OCI-LY1 (cell line): ENCODE measurements around the gene QRICH1.

Source experiments
- H2AFZ ChIP-seq: fragments of 200-600 bp; sonication (generic), shearing (Covaris generic); 2 replicates; pipeline ENCODE4 v1.6.0; 2014; ENCODE audit warnings: antibody characterized with exemption, mild to moderate bottlenecking, low read length
- H3F3A ChIP-seq: fragments of 200-600 bp; sonication (generic), shearing (Covaris generic); 2 replicates; pipeline ENCODE4 v1.6.0; 2014; ENCODE audit warnings: mild to moderate bottlenecking, antibody characterized with exemption, low read length, moderate library complexity; ENCODE audit not compliant: insufficient read depth
- H3K27ac ChIP-seq: fragments of 200-600 bp; sonication (generic); 2 replicates; pipeline ENCODE4 v1.5.1; 2014; ENCODE audit warnings: low read length, mixed run types, mild to moderate bottlenecking, low read depth; ENCODE audit not compliant: poor library complexity, severe bottlenecking
- H3K27me3 ChIP-seq: fragments of 200-600 bp; sonication (generic); 2 replicates; pipeline ENCODE4 v1.6.0; 2014; ENCODE audit warnings: antibody characterized with exemption, mild to moderate bottlenecking, low read length, moderate library complexity; ENCODE audit not compliant: insufficient read depth
- H3K36me3 ChIP-seq: fragments of 200-600 bp; sonication (generic); 2 replicates; pipeline ENCODE4 v1.6.1; 2014; ENCODE audit warnings: mild to moderate bottlenecking, antibody characterized with exemption, low read length, moderate library complexity, mixed read lengths; ENCODE audit not compliant: insufficient read depth
- H3K4me1 ChIP-seq: fragments of 200-600 bp; sonication (generic); 2 replicates; pipeline ENCODE4 v1.5.1; 2014; ENCODE audit warnings: mild to moderate bottlenecking, low read length, moderate library complexity; ENCODE audit not compliant: insufficient read depth, severe bottlenecking
- H3K4me2 ChIP-seq: fragments of 200-600 bp; sonication (generic), shearing (Covaris generic); 2 replicates; pipeline ENCODE4 v1.6.1; 2014; ENCODE audit warnings: low read length
- H3K4me3 ChIP-seq: fragments of 200-600 bp; sonication (generic); 2 replicates; pipeline ENCODE4 v1.5.1; 2014; ENCODE audit warnings: low read length, low read depth, mild to moderate bottlenecking, mixed read lengths; ENCODE audit not compliant: poor library complexity, severe bottlenecking
- H3K79me2 ChIP-seq: fragments of 200-600 bp; shearing (Covaris generic); 2 replicates; pipeline ENCODE4 v1.6.1; 2016; ENCODE audit warnings: mixed run types, low read length, mixed read lengths; ENCODE audit not compliant: insufficient read depth
- H3K9ac ChIP-seq: fragments of 200-600 bp; sonication (generic), shearing (Covaris generic); 2 replicates; pipeline ENCODE4 v1.6.1; 2014; ENCODE audit warnings: mild to moderate bottlenecking, low read length, mixed read lengths
- H3K9me2 ChIP-seq: fragments of 200-600 bp; sonication (generic), shearing (Covaris generic); 2 replicates; pipeline ENCODE4 v1.6.1; 2014; ENCODE audit warnings: low read depth, mild to moderate bottlenecking, low read length, mixed read lengths
- H3K9me3 ChIP-seq: fragments of 200-600 bp; shearing (Covaris generic); 2 replicates; pipeline ENCODE4 v1.6.1; 2014; ENCODE audit warnings: low read length, mixed read lengths
- H4K20me1 ChIP-seq: fragments of 200-600 bp; sonication (generic), shearing (Covaris generic); 2 replicates; pipeline ENCODE4 v1.6.0; 2016; ENCODE audit warnings: mild to moderate bottlenecking, low read length; ENCODE audit not compliant: insufficient read depth
- EZH2 ChIP-seq: fragments of 200-600 bp; sonication (generic), shearing (Covaris generic); IDR thresholded peaks from 2 replicates; pipeline ENCODE4 v1.8.0; 2017; ENCODE audit warnings: borderline replicate concordance, mixed run types, mild to moderate bottlenecking, antibody characterized with exemption, low read length, moderate library complexity, mixed read lengths
- TF ChIP-seq, protein P1 (sequence below): fragments of 200-600 bp; sonication (generic), shearing (Covaris generic); IDR thresholded peaks from 2 replicates; pipeline ENCODE4 v1.5.1; 2017; ENCODE audit warnings: mild to moderate bottlenecking, antibody characterized with exemption, low read length, moderate library complexity, mixed read lengths

The QRICH1 gene

DNA sequence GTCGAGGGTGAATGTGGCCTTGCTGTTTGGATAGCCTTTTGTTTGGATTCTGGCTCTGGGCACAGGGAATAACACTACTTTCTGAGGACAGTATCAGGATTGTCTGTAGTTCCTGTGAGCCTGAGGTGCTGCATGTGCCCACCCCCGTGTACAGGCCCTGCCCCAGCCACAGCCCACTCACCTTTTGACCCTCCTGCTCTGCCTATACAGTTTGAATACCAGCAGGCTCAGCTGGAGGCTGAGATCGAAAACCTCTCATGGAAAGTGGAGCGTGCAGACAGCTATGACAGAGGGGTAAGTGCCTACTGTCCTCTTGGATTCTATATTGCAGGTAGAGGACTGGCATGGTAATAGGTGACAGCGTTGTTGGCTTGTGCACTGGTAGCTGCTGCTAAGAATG is 111.2 kb downstream of the QRICH1 start:
- H3K9me2 ChIP-seq, result no peaks in the 10 kb centered on the region
- H3F3A ChIP-seq, result no peaks in the 10 kb centered on the region
- H3K9ac ChIP-seq, result no peak overlapping the region
- no peak overlapping the region for H3K27ac ChIP-seq
- no peaks in the 10 kb centered on the region for H4K20me1 ChIP-seq
- H3K4me2 ChIP-seq, result no peak overlapping the region
- H3K4me3 ChIP-seq, result no peak overlapping the region
- H3K79me2 ChIP-seq, result no peaks in the 10 kb centered on the region
- no peaks in the 10 kb centered on the region for H3K9me3 ChIP-seq
- H3K36me3 ChIP-seq, result peaks cover 79% of the 10 kb centered on the region
- TF ChIP-seq, protein P1, sequence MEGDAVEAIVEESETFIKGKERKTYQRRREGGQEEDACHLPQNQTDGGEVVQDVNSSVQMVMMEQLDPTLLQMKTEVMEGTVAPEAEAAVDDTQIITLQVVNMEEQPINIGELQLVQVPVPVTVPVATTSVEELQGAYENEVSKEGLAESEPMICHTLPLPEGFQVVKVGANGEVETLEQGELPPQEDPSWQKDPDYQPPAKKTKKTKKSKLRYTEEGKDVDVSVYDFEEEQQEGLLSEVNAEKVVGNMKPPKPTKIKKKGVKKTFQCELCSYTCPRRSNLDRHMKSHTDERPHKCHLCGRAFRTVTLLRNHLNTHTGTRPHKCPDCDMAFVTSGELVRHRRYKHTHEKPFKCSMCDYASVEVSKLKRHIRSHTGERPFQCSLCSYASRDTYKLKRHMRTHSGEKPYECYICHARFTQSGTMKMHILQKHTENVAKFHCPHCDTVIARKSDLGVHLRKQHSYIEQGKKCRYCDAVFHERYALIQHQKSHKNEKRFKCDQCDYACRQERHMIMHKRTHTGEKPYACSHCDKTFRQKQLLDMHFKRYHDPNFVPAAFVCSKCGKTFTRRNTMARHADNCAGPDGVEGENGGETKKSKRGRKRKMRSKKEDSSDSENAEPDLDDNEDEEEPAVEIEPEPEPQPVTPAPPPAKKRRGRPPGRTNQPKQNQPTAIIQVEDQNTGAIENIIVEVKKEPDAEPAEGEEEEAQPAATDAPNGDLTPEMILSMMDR, result no peak
- no peak for TF ChIP-seq EZH2
- no peaks in the 10 kb centered on the region for H3K27me3 ChIP-seq
- no peak overlapping the region for H2AFZ ChIP-seq
- H3K4me1 ChIP-seq, result no peaks in the 10 kb centered on the region

- Histone ChIP-seq H3K36me3 (peaks cover 82% of the 10 kb centered on the region), H3K4me2 (no peak overlapping the region), H2AFZ (no peak overlapping the region), H3K4me3 (no peak overlapping the region), H3K4me1 (no peaks in the 10 kb centered on the region), H4K20me1 (no peaks in the 10 kb centered on the region), H3K27me3 (no peaks in the 10 kb centered on the region), H3K9ac (no peak overlapping the region), H3K9me2 (no peaks in the 10 kb centered on the region), H3K79me2 (no peaks in the 10 kb centered on the region), H3F3A (no peaks in the 10 kb centered on the region), H3K9me3 (no peaks in the 10 kb centered on the region), H3K27ac (no peak overlapping the region)
- no peak for TF ChIP-seq EZH2
- TF ChIP-seq, protein P1, result no peak
Observed at GRCh38 chr3:48982016-48982415, 111.9 kb downstream of the QRICH1 start.

GRCh38 chr3:48980295-48980694 is 113.6 kb downstream of the QRICH1 start:
- Histone ChIP-seq H2AFZ (no peak overlapping the region), H3K36me3 (peaks cover 88% of the 10 kb centered on the region), H3K27me3 (no peaks in the 10 kb centered on the region), H4K20me1 (no peaks in the 10 kb centered on the region), H3K4me2 (no peak overlapping the region), H3K79me2 (no peaks in the 10 kb centered on the region), H3K27ac (no peak overlapping the region), H3K9me2 (no peaks in the 10 kb centered on the region), H3F3A (no peaks in the 10 kb centered on the region), H3K4me1 (no peaks in the 10 kb centered on the region), H3K9ac (no peak overlapping the region), H3K9me3 (no peaks in the 10 kb centered on the region), H3K4me3 (no peak overlapping the region)
- TF ChIP-seq, protein P1, result no peak
- TF ChIP-seq EZH2, result no peak
